Astrocyte (in vitro differentiated cells and primary cell): ENCODE data around the gene SLC16A13. TPM values are rescaled to one million over a fixed set of nuclear protein-coding genes. Genes with fewer than 3 reads are reported as not detected.

Source experiments
- total RNA-seq: library from RNA; stranded (reverse); gene quantifications from 2 replicates; pipeline ENCODE4 v1.2.1, GENCODE V29; 2021

Gene SLC16A13
- total RNA-seq, 1 donor from 2014 or later = 6.6 TPM

Other genes starting within 250 kb of the SLC16A13 start
- gene TEKT1, start 204.3 kb upstream of the SLC16A13 start, total RNA-seq = not detected in 2 replicates
- not detected in 2 replicates for gene ALOX12, start 40.0 kb upstream of the SLC16A13 start, total RNA-seq
- 245 and 259 TPM in 2 replicates for gene RNASEK, start 23.4 kb upstream of the SLC16A13 start, total RNA-seq
- gene BCL6B, start 13.0 kb upstream of the SLC16A13 start, total RNA-seq = not detected in 2 replicates
- not detected in 2 replicates for gene SLC16A11, start 8.1 kb downstream of the SLC16A13 start, total RNA-seq
- gene CLEC10A, start 44.2 kb downstream of the SLC16A13 start, total RNA-seq = not detected in 2 replicates
- gene ASGR2, start 78.8 kb downstream of the SLC16A13 start, total RNA-seq = not detected in 2 replicates
- gene ASGR1, start 143.4 kb downstream of the SLC16A13 start, total RNA-seq = 3.6 and 5.0 TPM in 2 replicates
- 45.6 and 48.0 TPM in 2 replicates for gene DLG4, start 183.8 kb downstream of the SLC16A13 start, total RNA-seq
- gene ACADVL, start 183.9 kb downstream of the SLC16A13 start, total RNA-seq = 354 and 399 TPM in 2 replicates
- gene DVL2, start 198.5 kb downstream of the SLC16A13 start, total RNA-seq = 30.2 and 34.4 TPM in 2 replicates
- 78.0 and 89.5 TPM in 2 replicates for gene PHF23, start 203.4 kb downstream of the SLC16A13 start, total RNA-seq
- gene GABARAP, start 206.4 kb downstream of the SLC16A13 start, total RNA-seq = 434 and 454 TPM in 2 replicates
- 102 and 103 TPM in 2 replicates for gene CTDNEP1, start 215.7 kb downstream of the SLC16A13 start, total RNA-seq
- gene ELP5, start 216.2 kb downstream of the SLC16A13 start, total RNA-seq = 24.9 and 25.4 TPM in 2 replicates
- gene CLDN7, start 226.5 kb downstream of the SLC16A13 start, total RNA-seq = 4.6 and 10.5 TPM in 2 replicates
- 0.30 TPM in 1 of 2 replicates, not detected in the other for gene SLC2A4, start 245.7 kb downstream of the SLC16A13 start, total RNA-seq